ENCODE results near the gene SARS1. TPM values are rescaled to one million over a fixed set of nuclear protein-coding genes. Genes with fewer than 3 reads are reported as not detected.
"Not testable (repeated sequence)": the region's sequence is repeated elsewhere in the genome, so short reads cannot be mapped to it uniquely, and the experiment has no call there.

The SARS1 gene
- polyA plus RNA-seq (ENCODE audit: insufficient read depth in 1 of 5, insufficient read length in 5 of 5, low replicate concordance in 1 of 5): 100 to 1,000 TPM; 143 to 159 (median 145) TPM
- long read RNA-seq, donor 1, transcript SARS-201 (11 exons, 1,852 nt): major isoform, 50 of 67 reads
- long read RNA-seq, donor 1, partial matches to known transcripts: 14 of 67 reads
- long read RNA-seq, donor 1, other reads (novel, unspliced or antisense): 0 of 67 reads
- long read RNA-seq, donor 2, transcript SARS-201 (11 exons, 1,852 nt): major isoform, 26 of 29 reads
- long read RNA-seq, donor 2, partial matches to known transcripts: 0 of 29 reads
- long read RNA-seq, donor 2, other reads (novel, unspliced or antisense): 0 of 29 reads
- long read RNA-seq, donor 3, transcript SARS-201 (11 exons, 1,852 nt): major isoform, 34 of 65 reads
- long read RNA-seq, donor 3, partial matches to known transcripts: 26 of 65 reads
- long read RNA-seq, donor 3, other reads (novel, unspliced or antisense): 0 of 65 reads
- long read RNA-seq, donor 4, transcript SARS-201 (11 exons, 1,852 nt): major isoform, 22 of 32 reads
- long read RNA-seq, donor 4, partial matches to known transcripts: 8 of 32 reads
- long read RNA-seq, donor 4, other reads (novel, unspliced or antisense): 0 of 32 reads
- long read RNA-seq, donor 5, transcript SARS-206 (2 exons, 804 nt): minor isoform, 5 of 78 reads
- long read RNA-seq, donor 5, transcript SARS-201 (11 exons, 1,852 nt): major isoform, 47 of 78 reads
- long read RNA-seq, donor 5, partial matches to known transcripts: 23 of 78 reads
- long read RNA-seq, donor 5, other reads (novel, unspliced or antisense): 0 of 78 reads
- long read RNA-seq, donor 6, transcript SARS-201 (11 exons, 1,852 nt): major isoform, 55 of 71 reads
- long read RNA-seq, donor 6, partial matches to known transcripts: 8 of 71 reads
- long read RNA-seq, donor 6, other reads (novel, unspliced or antisense): 0 of 71 reads
- long read RNA-seq, donor 7, transcript SARS-201 (11 exons, 1,852 nt): major isoform, 43 of 48 reads
- long read RNA-seq, donor 7, transcript SARS-206 (2 exons, 804 nt): minor isoform, 5 of 48 reads
- long read RNA-seq, donor 7, partial matches to known transcripts: 0 of 48 reads
- long read RNA-seq, donor 7, other reads (novel, unspliced or antisense): 0 of 48 reads
- long read RNA-seq, donor 8, transcript SARS-201 (11 exons, 1,852 nt): major isoform, 17 of 19 reads
- long read RNA-seq, donor 8, partial matches to known transcripts: 0 of 19 reads
- long read RNA-seq, donor 8, other reads (novel, unspliced or antisense): 0 of 19 reads

DNA sequence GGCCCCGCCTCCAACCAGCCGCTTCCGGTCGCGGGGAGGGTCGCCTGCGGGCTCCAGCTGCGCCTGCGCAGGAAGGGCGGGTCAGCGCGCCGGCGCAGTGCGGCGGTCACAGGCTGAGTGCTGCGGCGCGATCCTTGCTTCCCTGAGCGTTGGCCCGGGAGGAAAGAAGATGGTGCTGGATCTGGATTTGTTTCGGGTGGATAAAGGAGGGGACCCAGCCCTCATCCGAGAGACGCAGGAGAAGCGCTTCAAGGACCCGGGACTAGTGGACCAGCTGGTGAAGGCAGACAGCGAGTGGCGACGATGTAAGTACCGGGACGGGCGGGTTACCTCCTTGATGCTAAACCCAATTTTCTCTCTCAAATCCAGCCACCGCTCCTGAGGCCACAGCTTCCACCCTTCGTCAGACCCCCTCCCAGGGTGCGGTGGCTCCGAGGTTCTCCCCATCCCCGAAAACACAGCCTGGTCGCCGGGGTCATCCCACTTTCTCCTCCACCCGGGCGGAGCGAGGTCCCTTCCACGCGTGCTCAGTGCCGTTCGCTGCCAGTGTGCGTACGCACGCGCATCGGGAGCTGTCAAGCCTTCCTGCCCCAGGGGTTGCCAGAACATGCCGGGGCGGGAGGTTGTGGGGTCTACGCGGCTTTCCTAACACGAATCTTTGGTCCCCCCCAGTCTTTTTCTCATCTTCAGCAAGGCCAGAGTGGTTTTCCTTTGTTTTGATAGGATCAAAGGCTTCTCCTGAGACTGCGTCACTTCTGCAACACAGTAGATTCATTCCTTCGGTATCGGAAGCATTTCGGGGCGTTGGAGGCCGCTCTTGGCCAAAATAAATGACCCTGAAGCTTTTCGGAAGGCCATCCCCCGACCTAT, at the start of gene SARS1:
Gene SARS1 (plus strand): TSS at position 95 of the 870 bp plus-strand sequence. CDS start 75 bp downstream, at position 170.
- DNase-seq: peak; percentile 92 to 93

GRCh38 chr1:109164538-109164937, 49.2 kb upstream of the SARS1 start:
- no peak for DNase-seq

DNA sequence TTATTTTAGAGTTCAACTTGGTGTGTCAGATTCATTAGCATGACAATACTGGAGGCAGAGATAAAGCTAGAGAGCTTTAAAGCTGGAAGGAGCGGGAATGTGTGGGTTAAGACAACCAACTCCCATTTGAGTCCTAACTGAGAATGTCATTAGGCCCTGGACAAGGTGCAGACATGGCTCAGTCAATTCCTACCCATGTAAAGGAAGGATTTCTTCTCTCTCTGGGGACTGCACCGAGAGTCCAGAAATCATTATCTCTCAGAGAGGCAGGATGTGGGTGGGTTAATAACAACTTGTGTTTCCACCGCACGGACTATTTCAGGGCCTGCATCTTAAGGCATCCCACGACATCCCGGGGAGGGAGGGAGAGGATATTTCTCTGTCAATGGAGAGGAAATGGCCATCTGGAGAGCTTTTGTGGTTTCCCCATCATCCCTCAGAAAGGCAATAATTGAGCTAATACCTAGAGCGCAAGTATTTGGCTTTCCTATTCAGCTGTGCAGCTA, 46.7 kb upstream of the SARS1 start:
- DNase-seq: no peak

- DNase-seq: no peak
Observed at GRCh38 chr1:109170035-109170764, 43.5 kb upstream of the SARS1 start.

- DNase-seq: no peak
Observed at GRCh38 chr1:109171646-109172045, 42.1 kb upstream of the SARS1 start.

GRCh38 chr1:109176349-109176748, 37.4 kb upstream of the SARS1 start:
- not testable (repeated sequence) for DNase-seq

DNA sequence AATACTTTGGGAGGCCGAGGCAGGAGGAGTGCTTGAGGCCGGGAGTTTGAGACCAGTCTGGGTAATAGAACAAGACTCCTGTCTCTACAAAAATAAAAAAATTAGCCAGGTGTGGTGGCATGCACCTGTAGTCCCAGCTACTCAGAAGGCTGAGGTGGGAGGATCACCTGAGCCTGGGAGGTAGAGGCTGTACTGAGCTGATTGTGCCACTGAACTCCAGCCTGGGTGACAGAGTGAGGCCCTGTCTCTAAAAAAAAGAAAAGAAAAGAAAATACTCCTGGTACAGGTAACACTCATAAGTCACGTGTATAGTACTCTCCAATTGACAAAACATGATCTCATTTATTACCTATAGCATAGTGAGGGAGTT, 33.0 kb upstream of the SARS1 start:
- DNase-seq: not testable (repeated sequence)

- DNase-seq: peak; percentile 51 to 59
Observed at GRCh38 chr1:109181085-109181806, 32.5 kb upstream of the SARS1 start.

GRCh38 chr1:109181807-109182163, 31.9 kb upstream of the SARS1 start:
- no peak for DNase-seq

GRCh38 chr1:109183058-109183738, 30.5 kb upstream of the SARS1 start:
- no peak for DNase-seq

- no peak for DNase-seq
Observed at GRCh38 chr1:109184687-109185086, 29.0 kb upstream of the SARS1 start.

- DNase-seq: no peak
Observed at GRCh38 chr1:109185357-109185756, 28.4 kb upstream of the SARS1 start.

DNA sequence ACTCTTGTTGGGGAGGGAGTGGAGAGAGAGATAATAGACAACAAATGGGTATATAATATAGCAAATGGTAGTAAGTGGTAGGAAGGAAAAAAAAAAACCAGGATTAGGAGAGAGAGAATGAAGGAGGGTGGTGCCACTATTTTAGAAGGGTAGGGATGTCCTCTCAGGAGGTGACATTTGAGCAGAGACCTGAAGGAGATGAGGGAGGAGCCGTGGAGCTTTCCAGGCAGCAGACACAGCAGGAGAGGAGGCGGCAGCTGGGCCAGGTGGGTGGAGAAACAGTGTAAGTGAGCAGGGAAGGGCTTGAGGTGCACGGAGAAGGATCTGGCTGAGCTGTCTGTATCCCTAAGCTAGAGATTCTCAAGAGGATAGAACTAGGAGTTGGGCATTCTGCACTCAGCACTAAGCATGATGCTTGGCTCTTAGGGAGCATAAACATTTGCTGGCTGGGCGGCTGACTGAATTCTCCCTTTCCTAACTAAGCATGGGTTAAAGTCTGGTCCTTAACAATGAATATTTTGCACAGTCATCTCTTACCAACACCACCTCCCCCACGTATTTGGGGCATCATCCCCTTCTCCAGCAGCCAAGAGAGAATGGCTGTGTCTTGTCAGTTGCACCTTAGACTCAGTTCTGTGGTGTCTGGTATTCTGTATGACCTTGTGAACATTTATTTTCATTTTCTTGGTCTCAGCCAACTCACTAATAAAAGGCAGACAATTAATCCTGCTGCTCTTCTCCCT, 27.6 kb upstream of the SARS1 start:
- no peak for DNase-seq

GRCh38 chr1:109186733-109187086, 27.0 kb upstream of the SARS1 start:
- DNase-seq: peak; percentile 71 to 75

DNA sequence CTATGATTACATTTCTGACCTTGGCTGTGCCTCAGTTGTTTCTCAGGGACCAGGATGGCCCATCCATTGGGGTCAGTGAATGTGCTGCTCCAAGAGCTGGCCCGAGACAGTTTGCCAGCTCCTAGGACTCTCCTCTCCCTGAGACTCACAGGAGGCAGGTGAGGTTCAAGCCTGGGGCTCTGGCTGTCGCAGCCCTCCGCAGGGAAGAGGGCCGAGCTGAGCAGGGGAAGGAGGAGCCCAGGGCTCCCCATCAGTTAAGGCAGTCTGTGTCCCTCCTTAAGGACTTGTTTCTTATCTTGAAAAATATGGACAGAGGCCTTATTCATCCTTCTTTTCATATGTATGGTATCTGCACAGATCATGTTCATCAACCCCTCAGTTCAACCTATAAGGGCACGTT, 26.6 kb upstream of the SARS1 start:
- DNase-seq: no peak

DNA sequence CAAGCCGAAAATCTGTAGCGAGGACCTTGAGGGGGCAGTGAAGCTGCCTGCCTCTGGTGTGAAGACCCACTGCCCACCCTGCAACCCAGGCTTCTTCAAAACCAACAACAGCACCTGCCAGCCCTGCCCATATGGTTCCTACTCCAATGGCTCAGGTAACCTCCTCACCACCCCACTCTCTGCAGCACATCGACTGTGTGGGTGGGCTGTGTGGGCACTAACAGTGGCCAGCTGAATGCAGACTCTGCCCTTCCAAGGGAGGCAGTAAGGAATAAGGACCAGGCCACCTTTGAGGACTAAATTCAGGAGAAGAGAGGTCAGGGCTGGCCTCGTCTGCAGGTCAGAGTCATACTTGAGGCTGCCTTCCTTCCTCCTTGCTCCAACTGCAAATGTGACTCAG, 25.5 kb upstream of the SARS1 start:
- no peak for DNase-seq

DNA sequence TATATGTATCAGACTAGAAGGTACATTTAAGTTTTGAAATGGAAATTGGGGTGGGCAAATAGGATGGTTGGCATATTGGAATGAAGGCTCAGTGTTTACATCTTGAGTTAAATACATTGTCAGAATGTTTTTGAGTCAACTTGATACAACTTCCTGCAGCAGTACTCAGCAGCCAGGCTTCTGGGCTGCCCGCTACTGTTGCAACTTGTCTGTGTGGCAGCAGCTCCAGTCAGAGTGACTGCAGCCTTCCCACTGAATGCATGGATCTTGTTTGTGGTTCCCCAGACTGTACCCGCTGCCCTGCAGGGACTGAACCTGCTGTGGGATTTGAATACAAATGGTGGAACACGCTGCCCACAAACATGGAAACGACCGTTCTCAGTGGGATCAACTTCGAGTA, 24.9 kb upstream of the SARS1 start:
- DNase-seq: no peak

- DNase-seq: no peak
Observed at GRCh38 chr1:109190189-109190588, 23.5 kb upstream of the SARS1 start.
